Astrocyte (in vitro differentiated cells and primary cell): Measurements from ENCODE around the gene PRKCG. TPM values are rescaled to one million over a fixed set of nuclear protein-coding genes. Genes with fewer than 3 reads are reported as not detected.
A peak's percentile ranks its signal among the peaks of the same experiment; 100 is the strongest.

Experiments used
- DNase-seq: peaks from one replicate; pipeline ENCODE4 v3.0.0-alpha.2; 2010; ENCODE audit warnings: low read depth
- FAIRE-seq: peaks from 2 replicates; lab custom pipeline; 2011; peaks lifted over from hg19 to GRCh38; lab: Jason Lieb, UNC
- H2AFZ ChIP-seq: 2 replicates; pipeline ENCODE4 v1.6.0; 2012; ENCODE audit warnings: low read depth, low read length, inconsistent platforms
- H3K27ac ChIP-seq: 2 replicates; pipeline ENCODE4 v1.5.1; 2011; ENCODE audit warnings: low read depth, low read length, inconsistent platforms
- H3K27me3 ChIP-seq: 2 replicates; pipeline ENCODE4 v1.6.0; 2011; ENCODE audit warnings: low read length, inconsistent platforms; ENCODE audit not compliant: insufficient read depth
- H3K36me3 ChIP-seq: 2 replicates; pipeline ENCODE4 v1.5.1; 2011; ENCODE audit warnings: low read length, inconsistent platforms; ENCODE audit not compliant: insufficient read depth
- H3K4me1 ChIP-seq: 2 replicates; pipeline ENCODE4 v1.5.1; 2011; ENCODE audit warnings: low read length, inconsistent platforms; ENCODE audit not compliant: insufficient read depth
- H3K4me2 ChIP-seq: 2 replicates; pipeline ENCODE4 v1.6.0; 2012; ENCODE audit warnings: low read length, inconsistent platforms
- H3K4me3 ChIP-seq: 2 replicates; pipeline ENCODE4 v1.5.1; 2011; ENCODE audit warnings: low read depth, mild to moderate bottlenecking, low read length, inconsistent platforms; ENCODE audit not compliant: insufficient read depth
- H3K79me2 ChIP-seq: 2 replicates; pipeline ENCODE4 v1.6.0; 2012; ENCODE audit warnings: mild to moderate bottlenecking, low read length, inconsistent platforms; ENCODE audit not compliant: insufficient read depth
- H3K9ac ChIP-seq: 2 replicates; pipeline ENCODE4 v1.6.0; 2012; ENCODE audit warnings: mild to moderate bottlenecking, low read length, inconsistent platforms
- H3K9me3 ChIP-seq: 2 replicates; pipeline ENCODE4 v1.5.1; 2012; ENCODE audit warnings: low read depth, mild to moderate bottlenecking, low read length, inconsistent platforms; ENCODE audit not compliant: insufficient read depth
- H4K20me1 ChIP-seq: 2 replicates; pipeline ENCODE4 v1.6.0; 2012; ENCODE audit warnings: low read length, inconsistent platforms; ENCODE audit not compliant: insufficient read depth
- H3K27ac Mint-ChIP-seq: one replicate; pipeline ENCODE4 v1.8.0; 2021; ENCODE audit warnings: mild to moderate bottlenecking, mixed read lengths; ENCODE audit not compliant: unreplicated experiment
- H3K27me3 Mint-ChIP-seq: one replicate; pipeline ENCODE4 v1.8.0; 2021; ENCODE audit warnings: low read depth, mixed read lengths; ENCODE audit not compliant: unreplicated experiment
- H3K36me3 Mint-ChIP-seq: one replicate; pipeline ENCODE4 v1.8.0; 2021; ENCODE audit warnings: low read depth, mixed read lengths; ENCODE audit not compliant: unreplicated experiment
- H3K4me1 Mint-ChIP-seq: one replicate; pipeline ENCODE4 v1.8.0; 2021; ENCODE audit warnings: low read depth, mixed read lengths; ENCODE audit not compliant: unreplicated experiment
- H3K4me3 Mint-ChIP-seq: one replicate; pipeline ENCODE4 v1.8.0; 2021; ENCODE audit warnings: mild to moderate bottlenecking, moderate library complexity, mixed read lengths; ENCODE audit not compliant: unreplicated experiment
- H3K9me3 Mint-ChIP-seq: one replicate; pipeline ENCODE4 v1.8.0; 2021; ENCODE audit warnings: mild to moderate bottlenecking, mixed read lengths; ENCODE audit not compliant: unreplicated experiment
- EZH2 ChIP-seq: IDR thresholded peaks from 2 replicates; pipeline ENCODE4 v1.6.1; 2012; ENCODE audit warnings: mild to moderate bottlenecking, low read length, inconsistent platforms; ENCODE audit not compliant: insufficient read depth
- total RNA-seq: library from RNA; stranded (reverse); gene quantifications from 2 replicates; pipeline ENCODE4 v1.2.1, GENCODE V29; 2021
- TF ChIP-seq, protein P1 (sequence below): IDR thresholded peaks from 2 replicates; pipeline ENCODE4 v1.5.1; 2011; ENCODE audit warnings: low read depth, mild to moderate bottlenecking, inconsistent platforms, low read length, moderate library complexity; ENCODE audit not compliant: insufficient read depth

PRKCG gene
- total RNA-seq, 1 donor from 2014 or later, result 0.41 TPM

DNA sequence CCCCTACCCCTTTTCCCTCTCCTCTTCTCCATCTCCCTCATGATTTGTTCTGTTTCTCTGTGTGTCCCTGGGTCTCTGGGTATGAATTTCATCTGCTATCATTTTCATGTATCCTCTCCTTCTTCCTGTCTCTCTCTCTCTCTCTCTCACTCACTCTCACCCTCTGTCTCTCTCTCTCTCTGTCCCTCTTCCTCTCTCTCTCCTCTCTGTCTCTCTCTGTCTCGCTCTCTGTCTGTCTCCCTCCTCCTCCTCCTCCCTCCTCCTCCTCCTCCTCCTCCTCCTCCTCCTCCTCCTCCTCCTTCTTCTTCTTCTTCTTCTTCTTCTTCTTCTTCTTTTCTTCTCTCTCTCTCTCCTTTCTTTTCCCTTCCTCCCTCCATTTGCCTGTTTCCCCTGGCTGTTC is 23.8 kb downstream of the PRKCG start:
- Histone ChIP-seq H3K9ac (no peak overlapping the region), H3K27me3 (peaks cover 37% of the 10 kb centered on the region)

DNA sequence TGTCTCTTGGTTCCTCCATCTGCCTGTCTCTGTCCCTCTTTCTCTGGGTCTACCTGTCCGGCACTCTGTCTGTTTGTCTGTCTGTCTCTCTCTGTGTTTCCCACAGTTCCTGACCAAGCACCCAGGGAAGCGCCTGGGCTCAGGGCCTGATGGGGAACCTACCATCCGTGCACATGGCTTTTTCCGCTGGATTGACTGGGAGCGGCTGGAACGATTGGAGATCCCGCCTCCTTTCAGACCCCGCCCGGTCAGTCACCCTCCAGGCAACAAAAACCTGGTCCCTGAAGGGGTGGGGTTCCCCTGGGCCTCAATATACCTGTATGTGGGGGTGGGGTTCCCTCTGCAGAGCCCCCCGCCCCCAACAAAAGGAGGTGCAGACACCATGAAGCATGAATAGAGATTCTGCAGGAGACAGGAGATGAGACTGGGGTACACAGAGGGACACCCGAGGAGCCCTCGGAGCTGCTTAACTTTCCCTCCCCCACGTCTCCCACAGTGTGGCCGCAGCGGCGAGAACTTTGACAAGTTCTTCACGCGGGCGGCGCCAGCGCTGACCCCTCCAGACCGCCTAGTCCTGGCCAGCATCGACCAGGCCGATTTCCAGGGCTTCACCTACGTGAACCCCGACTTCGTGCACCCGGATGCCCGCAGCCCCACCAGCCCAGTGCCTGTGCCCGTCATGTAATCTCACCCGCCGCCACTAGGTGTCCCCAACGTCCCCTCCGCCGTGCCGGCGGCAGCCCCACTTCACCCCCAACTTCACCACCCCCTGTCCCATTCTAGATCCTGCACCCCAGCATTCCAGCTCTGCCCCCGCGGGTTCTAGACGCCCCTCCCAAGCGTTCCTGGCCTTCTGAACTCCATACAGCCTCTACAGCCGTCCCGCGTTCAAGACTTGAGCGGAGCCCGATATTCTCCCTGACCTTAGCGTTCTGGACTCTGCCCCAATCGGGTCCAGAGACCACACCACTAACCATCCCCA is 24.5 kb downstream of the PRKCG start:
- no peak overlapping the region for H3K27ac Mint-ChIP-seq
- peaks cover 72% of the 10 kb centered on the region for H3K27me3 Mint-ChIP-seq
- TF ChIP-seq, protein P1, sequence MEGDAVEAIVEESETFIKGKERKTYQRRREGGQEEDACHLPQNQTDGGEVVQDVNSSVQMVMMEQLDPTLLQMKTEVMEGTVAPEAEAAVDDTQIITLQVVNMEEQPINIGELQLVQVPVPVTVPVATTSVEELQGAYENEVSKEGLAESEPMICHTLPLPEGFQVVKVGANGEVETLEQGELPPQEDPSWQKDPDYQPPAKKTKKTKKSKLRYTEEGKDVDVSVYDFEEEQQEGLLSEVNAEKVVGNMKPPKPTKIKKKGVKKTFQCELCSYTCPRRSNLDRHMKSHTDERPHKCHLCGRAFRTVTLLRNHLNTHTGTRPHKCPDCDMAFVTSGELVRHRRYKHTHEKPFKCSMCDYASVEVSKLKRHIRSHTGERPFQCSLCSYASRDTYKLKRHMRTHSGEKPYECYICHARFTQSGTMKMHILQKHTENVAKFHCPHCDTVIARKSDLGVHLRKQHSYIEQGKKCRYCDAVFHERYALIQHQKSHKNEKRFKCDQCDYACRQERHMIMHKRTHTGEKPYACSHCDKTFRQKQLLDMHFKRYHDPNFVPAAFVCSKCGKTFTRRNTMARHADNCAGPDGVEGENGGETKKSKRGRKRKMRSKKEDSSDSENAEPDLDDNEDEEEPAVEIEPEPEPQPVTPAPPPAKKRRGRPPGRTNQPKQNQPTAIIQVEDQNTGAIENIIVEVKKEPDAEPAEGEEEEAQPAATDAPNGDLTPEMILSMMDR, result peak; percentile 58
- TF ChIP-seq EZH2, result no peak
- Histone ChIP-seq H3K4me1 (peaks cover 2% of the 10 kb centered on the region), H3K4me2 (peak overlapping the region; percentile 72), H3K27ac (no peak overlapping the region), H3K4me3 (no peak overlapping the region), H3K27me3 (peaks cover 41% of the 10 kb centered on the region), H3K9me3 (no peaks in the 10 kb centered on the region), H3K9ac (no peak overlapping the region), H2AFZ (peak overlapping the region; percentile 28), H3K36me3 (no peaks in the 10 kb centered on the region), H4K20me1 (no peaks in the 10 kb centered on the region), H3K79me2 (no peaks in the 10 kb centered on the region)
- FAIRE-seq (no peak), DNase-seq (no peak)
- H3K36me3 Mint-ChIP-seq, result no peaks in the 10 kb centered on the region
- peak overlapping the region; percentile 57 for H3K4me3 Mint-ChIP-seq
- peaks cover 3% of the 10 kb centered on the region for H3K9me3 Mint-ChIP-seq
- H3K4me1 Mint-ChIP-seq, result peaks cover 9% of the 10 kb centered on the region

More for the DNA sequence above, 23.8 kb downstream of the PRKCG start:
- Histone ChIP-seq H2AFZ (no peak overlapping the region), H3K9me3 (no peaks in the 10 kb centered on the region), H3K4me3 (no peak overlapping the region), H3K4me2 (no peak overlapping the region), H3K36me3 (no peaks in the 10 kb centered on the region), H4K20me1 (no peaks in the 10 kb centered on the region), H3K27ac (no peak overlapping the region), H3K79me2 (no peaks in the 10 kb centered on the region), H3K4me1 (peaks cover 2% of the 10 kb centered on the region)
- FAIRE-seq, result no peak
- Mint-ChIP-seq H3K9me3 (peaks cover 3% of the 10 kb centered on the region), H3K4me3 (no peak overlapping the region), H3K27me3 (peaks cover 66% of the 10 kb centered on the region), H3K36me3 (no peaks in the 10 kb centered on the region), H3K27ac (no peak overlapping the region), H3K4me1 (peaks cover 9% of the 10 kb centered on the region)
- TF ChIP-seq, protein P1, result no peak
- TF ChIP-seq EZH2, result no peak
- DNase-seq, result no peak

DNA sequence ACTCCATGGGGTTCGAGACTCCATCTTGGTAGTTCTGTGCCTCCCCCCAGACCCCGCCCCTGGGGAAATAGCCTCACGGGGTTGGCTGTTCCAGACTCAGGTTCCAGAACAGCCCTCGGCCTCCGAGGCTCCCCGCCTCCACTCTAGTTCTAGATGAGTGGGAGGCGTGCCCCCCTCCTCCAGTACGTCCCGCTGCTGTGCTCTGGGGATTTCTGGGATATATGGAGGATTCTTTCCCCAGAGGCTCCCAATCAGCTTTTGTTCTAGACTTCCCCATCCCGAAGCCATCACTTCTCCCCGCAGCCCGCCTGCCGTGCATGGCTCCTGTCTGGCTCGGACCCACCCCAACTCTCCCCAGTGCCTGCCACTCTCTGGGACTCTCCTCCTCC is 25.2 kb downstream of the PRKCG start:
- Histone ChIP-seq H3K27ac (no peak overlapping the region), H3K4me2 (peak overlapping the region; percentile 83), H3K4me3 (no peak overlapping the region), H3K4me1 (peaks cover 2% of the 10 kb centered on the region), H3K9me3 (no peaks in the 10 kb centered on the region), H4K20me1 (no peaks in the 10 kb centered on the region), H3K79me2 (no peaks in the 10 kb centered on the region), H3K9ac (no peak overlapping the region), H2AFZ (peak overlapping the region; percentile 28), H3K27me3 (peaks cover 46% of the 10 kb centered on the region), H3K36me3 (no peaks in the 10 kb centered on the region)
- Mint-ChIP-seq H3K4me3 (no peak overlapping the region), H3K9me3 (peaks cover 3% of the 10 kb centered on the region), H3K4me1 (peaks cover 9% of the 10 kb centered on the region), H3K27ac (no peak overlapping the region), H3K36me3 (peaks cover under 1% of the 10 kb centered on the region), H3K27me3 (peaks cover 79% of the 10 kb centered on the region)
- TF ChIP-seq, protein P1, result no peak
- TF ChIP-seq EZH2, result no peak
- FAIRE-seq (no peak), DNase-seq (no peak)
